Fibroblast of lung (primary cell): ENCODE data around the gene CCR3. TPM values are rescaled to one million over a fixed set of nuclear protein-coding genes. Genes with fewer than 3 reads are reported as not detected.

Experiments used
- DNase-seq, 2 donors: peaks; one replicate each; pipeline versions ENCODE4 v3.0.0 to v3.0.0-alpha.2; 2010; ENCODE audit warnings: low read depth in 2 of 2
- H2AFZ ChIP-seq: 2 replicates; pipeline ENCODE4 v1.5.1; 2012; ENCODE audit warnings: low read length, control low read depth, inconsistent platforms
- H3K27ac ChIP-seq: 2 replicates; pipeline ENCODE4 v1.5.1; 2011; ENCODE audit warnings: low read length, control low read depth; ENCODE audit not compliant: insufficient read depth
- H3K27me3 ChIP-seq: 2 replicates; pipeline ENCODE4 v1.5.1; 2011; ENCODE audit warnings: mild to moderate bottlenecking, low read length; ENCODE audit not compliant: control insufficient read depth, insufficient read depth
- H3K36me3 ChIP-seq: 2 replicates; pipeline ENCODE4 v1.5.1; 2011; ENCODE audit warnings: low read length; ENCODE audit not compliant: control insufficient read depth, insufficient read depth
- H3K4me1 ChIP-seq: 2 replicates; pipeline ENCODE4 v1.5.1; 2011; ENCODE audit warnings: low read length; ENCODE audit not compliant: control insufficient read depth, insufficient read depth; ENCODE audit errors: extremely low read depth
- H3K4me2 ChIP-seq: 2 replicates; pipeline ENCODE4 v1.5.1; 2011; ENCODE audit warnings: low read length, control low read depth; ENCODE audit not compliant: insufficient read depth; ENCODE audit errors: extremely low read depth
- H3K4me3 ChIP-seq, 4 experiments: fragments of 200-600 bp in 1 of 4; sonication (generic) in 1 of 4; replicated peaks in 1 of 4; 2 replicates each; pipeline ENCODE4 v1.5.1; 2011 to 2016; ENCODE audit warnings: low read length in 4 of 4, low read depth in 3 of 4, mild to moderate bottlenecking in 3 of 4, control low read depth in 2 of 4, inconsistent platforms in 1 of 4, mixed read lengths in 1 of 4; ENCODE audit not compliant: insufficient read depth in 1 of 4; ENCODE audit errors: control extremely low read depth in 1 of 4
- H3K79me2 ChIP-seq: 2 replicates; pipeline ENCODE4 v1.5.1; 2012; ENCODE audit warnings: mild to moderate bottlenecking, low read length, inconsistent platforms; ENCODE audit not compliant: control insufficient read depth, insufficient read depth
- H3K9ac ChIP-seq: 2 replicates; pipeline ENCODE4 v1.5.1; 2011; ENCODE audit warnings: mild to moderate bottlenecking, low read length, control low read depth; ENCODE audit not compliant: insufficient read depth
- H3K9me3 ChIP-seq: 2 replicates; pipeline ENCODE4 v1.5.1; 2012; ENCODE audit warnings: low read depth, low read length; ENCODE audit not compliant: control insufficient read depth, insufficient read depth
- H4K20me1 ChIP-seq: 2 replicates; pipeline ENCODE4 v1.5.1; 2011; ENCODE audit warnings: low read length; ENCODE audit not compliant: control insufficient read depth, insufficient read depth; ENCODE audit errors: extremely low read depth
- CTCF ChIP-seq, 2 donors: IDR thresholded peaks in 1 of 2; conservative IDR thresholded peaks in 1 of 2; 1 replicate in 1 of 2; 2 replicates in 1 of 2; pipeline ENCODE4 v1.5.1; 2011 to 2012; ENCODE audit warnings: low read length in 2 of 2, control low read depth in 1 of 2, inconsistent platforms in 1 of 2, low read depth in 1 of 2, mild to moderate bottlenecking in 1 of 2
- EZH2 ChIP-seq: IDR thresholded peaks from 2 replicates; pipeline ENCODE4 v1.5.1; 2012; ENCODE audit warnings: low read length, control low read depth, mild to moderate bottlenecking; ENCODE audit errors: missing control alignments
- polyA plus RNA-seq, 2 donors: library from polyadenylated mRNA; depleted of rRNA in 1 of 2; stranded (reverse) in 1 of 2; unstranded in 1 of 2; fragments of >200 nt; gene quantifications; 2 replicates each; pipeline ENCODE4 v1.2.1, GENCODE V29; 2011 to 2012; ENCODE audit warnings: missing spikeins in 1 of 2
- total RNA-seq: library from RNA; depleted of rRNA; stranded (reverse); fragments of >200 nt; gene quantifications from 2 replicates; pipeline ENCODE4 v1.2.1, GENCODE V29; 2014

Gene CCR3
- total and polyA plus RNA-seq, 2 donors (not counting 1 experiment from before 2014, with no cell fraction given): 0.16 to 0.17 TPM

GRCh38 chr3:46289966-46290365 lies 47.7 kb downstream of the CCR3 start:
- no peak for DNase-seq
- no peak overlapping the region for H3K9ac ChIP-seq
- H3K27ac ChIP-seq: no peak overlapping the region
- H3K4me2 ChIP-seq: no peak overlapping the region
- H3K36me3 ChIP-seq: no peaks in the 10 kb centered on the region
- H3K9me3 ChIP-seq: no peaks in the 10 kb centered on the region
- no peak overlapping the region for H3K4me3 ChIP-seq
- no peaks in the 10 kb centered on the region for H3K4me1 ChIP-seq
- no peak overlapping the region for H2AFZ ChIP-seq
- H3K27me3 ChIP-seq: no peaks in the 10 kb centered on the region
- TF ChIP-seq EZH2 (no peak), CTCF (conservative IDR thresholded peaks at IDR 0.05 in 1 of 2, IDR thresholded peaks at IDR 0.05 in 1 of 2; ENCODE audit: low read depth in 1 of 2, low read length in 2 of 2) (no peak)
- no peaks in the 10 kb centered on the region for H4K20me1 ChIP-seq
- no peaks in the 10 kb centered on the region for H3K79me2 ChIP-seq

GRCh38 chr3:46291046-46291445 lies 48.8 kb downstream of the CCR3 start:
- Histone ChIP-seq H3K27me3 (no peaks in the 10 kb centered on the region), H3K4me1 (no peaks in the 10 kb centered on the region), H3K27ac (no peak overlapping the region), H3K9me3 (no peaks in the 10 kb centered on the region), H3K79me2 (no peaks in the 10 kb centered on the region), H3K36me3 (no peaks in the 10 kb centered on the region), H3K4me2 (no peak overlapping the region), H4K20me1 (no peaks in the 10 kb centered on the region), H3K9ac (no peak overlapping the region), H2AFZ (no peak overlapping the region), H3K4me3 (no peak overlapping the region)
- DNase-seq: no peak
- no peak for TF ChIP-seq CTCF (conservative IDR thresholded peaks at IDR 0.05 in 1 of 2, IDR thresholded peaks at IDR 0.05 in 1 of 2; ENCODE audit: low read depth in 1 of 2, low read length in 2 of 2)

- Histone ChIP-seq H3K79me2 (no peaks in the 10 kb centered on the region), H2AFZ (no peak overlapping the region), H3K4me2 (no peak overlapping the region), H3K36me3 (no peaks in the 10 kb centered on the region), H3K9ac (no peak overlapping the region), H3K4me1 (no peaks in the 10 kb centered on the region), H3K27me3 (no peaks in the 10 kb centered on the region), H4K20me1 (no peaks in the 10 kb centered on the region), H3K9me3 (no peaks in the 10 kb centered on the region), H3K27ac (no peak overlapping the region), H3K4me3 (no peak overlapping the region)
- TF ChIP-seq EZH2 (no peak), CTCF (conservative IDR thresholded peaks at IDR 0.05 in 1 of 2, IDR thresholded peaks at IDR 0.05 in 1 of 2; ENCODE audit: low read depth in 1 of 2, low read length in 2 of 2) (peak in 1 of 2 donors; percentile 5)
- DNase-seq: no peak
Observed at GRCh38 chr3:46293035-46293724, 50.9 kb downstream of the CCR3 start.
